ENCODE results near the gene BIN1.

Gene BIN1

GRCh38 chr2:127106991-127107621, at the start of gene BIN1:
Gene BIN1, minus strand, starts transcription at chr2:127107154. Its CDS starts 211 bp downstream, at chr2:127106943.
- peak; percentile 32 for DNase-seq (ENCODE audit: low read depth in 2 of 2)

GRCh38 chr2:127155947-127156346, 49.0 kb upstream of the BIN1 start:
- DNase-seq (ENCODE audit: low read depth in 2 of 2), result no peak

- DNase-seq (ENCODE audit: low read depth in 2 of 2), result no peak
Observed at GRCh38 chr2:127155028-127155581, 48.2 kb upstream of the BIN1 start.

- no peak for DNase-seq (ENCODE audit: low read depth in 2 of 2)
Observed at GRCh38 chr2:127154396-127154795, 47.4 kb upstream of the BIN1 start.

- DNase-seq (ENCODE audit: low read depth in 2 of 2), result no peak
Observed at GRCh38 chr2:127153691-127154158, 46.8 kb upstream of the BIN1 start.

- DNase-seq (ENCODE audit: low read depth in 2 of 2), result no peak
Observed at GRCh38 chr2:127150996-127151395, 44.0 kb upstream of the BIN1 start.

GRCh38 chr2:127149384-127149783, 42.4 kb upstream of the BIN1 start:
- no peak for DNase-seq (ENCODE audit: low read depth in 2 of 2)

- DNase-seq (ENCODE audit: low read depth in 2 of 2), result no peak
Observed at GRCh38 chr2:127146820-127147502, 40.0 kb upstream of the BIN1 start.

- DNase-seq (ENCODE audit: low read depth in 2 of 2), result no peak
Observed at GRCh38 chr2:127146071-127146725, 39.2 kb upstream of the BIN1 start.

GRCh38 chr2:127145280-127145895, 38.4 kb upstream of the BIN1 start:
- DNase-seq (ENCODE audit: low read depth in 2 of 2), result no peak

- no peak for DNase-seq (ENCODE audit: low read depth in 2 of 2)
Observed at GRCh38 chr2:127143841-127144782, 37.2 kb upstream of the BIN1 start.

GRCh38 chr2:127142663-127143630, 36.0 kb upstream of the BIN1 start:
- DNase-seq (ENCODE audit: low read depth in 2 of 2), result no peak

GRCh38 chr2:127140538-127140937, 33.6 kb upstream of the BIN1 start:
- DNase-seq (ENCODE audit: low read depth in 2 of 2), result no peak

- DNase-seq (ENCODE audit: low read depth in 2 of 2), result no peak
Observed at GRCh38 chr2:127139766-127140165, 32.8 kb upstream of the BIN1 start.

GRCh38 chr2:127138281-127138680, 31.3 kb upstream of the BIN1 start:
- DNase-seq (ENCODE audit: low read depth in 2 of 2), result no peak

GRCh38 chr2:127137741-127138140, 30.8 kb upstream of the BIN1 start:
- no peak for DNase-seq (ENCODE audit: low read depth in 2 of 2)

- DNase-seq (ENCODE audit: low read depth in 2 of 2), result no peak
Observed at GRCh38 chr2:127137225-127137624, 30.3 kb upstream of the BIN1 start.

GRCh38 chr2:127134833-127135830, 28.2 kb upstream of the BIN1 start:
- no peak for DNase-seq (ENCODE audit: low read depth in 2 of 2)

GRCh38 chr2:127134235-127134634, 27.3 kb upstream of the BIN1 start:
- no peak for DNase-seq (ENCODE audit: low read depth in 2 of 2)

Measured in stimulated activated CD8-positive, alpha-beta memory T cell treated with anti-CD3 and anti-CD28 coated beads, Interleukin-7, amount 100 ng/mL, for 1 hour (primary cell).